HG02571 (cell line): Measurements from ENCODE around the gene CAST.
"Not testable (repeated sequence)": the region's sequence is repeated elsewhere in the genome, so short reads cannot be mapped to it uniquely, and the experiment has no call there.

Source experiments
- ATAC-seq: cut with Tn5 transposase; IDR thresholded peaks from one replicate; pipeline ENCODE4 v1.9.1; 2021; ENCODE audit warnings: mild to moderate bottlenecking, moderate library complexity; ENCODE audit not compliant: unreplicated experiment

CAST gene

GRCh38 chr5:96661855-96662724 lies at the start of gene CAST:
Gene CAST, plus strand, starts transcription at chr5:96662376. Its CDS starts 47 bp downstream, at chr5:96662423.
- peak; percentile 64 for ATAC-seq

- ATAC-seq = no peak
These were observed 48.0 kb upstream of the CAST start for GRCh38 chr5:96614110-96614691.

- ATAC-seq = no peak
These were observed 47.0 kb upstream of the CAST start for GRCh38 chr5:96615223-96615622.

GRCh38 chr5:96616801-96617200 lies 45.4 kb upstream of the CAST start:
- ATAC-seq = no peak

GRCh38 chr5:96618311-96619016 lies 43.7 kb upstream of the CAST start:
- not testable (repeated sequence) for ATAC-seq

GRCh38 chr5:96619946-96620345 lies 42.2 kb upstream of the CAST start:
- no peak for ATAC-seq

- ATAC-seq = no peak
These were observed 37.6 kb upstream of the CAST start for GRCh38 chr5:96624596-96624995.

- no peak for ATAC-seq
These were observed 36.8 kb upstream of the CAST start for GRCh38 chr5:96625365-96625764.

- ATAC-seq = no peak
These were observed 35.2 kb upstream of the CAST start for GRCh38 chr5:96626956-96627355.

- ATAC-seq = no peak
These were observed 34.3 kb upstream of the CAST start for GRCh38 chr5:96627792-96628398.

- ATAC-seq = no peak
These were observed 33.8 kb upstream of the CAST start for GRCh38 chr5:96628406-96628805.

GRCh38 chr5:96629774-96630173 lies 32.4 kb upstream of the CAST start:
- no peak for ATAC-seq

GRCh38 chr5:96633820-96634219 lies 28.4 kb upstream of the CAST start:
- ATAC-seq = no peak

- no peak for ATAC-seq
These were observed 27.3 kb upstream of the CAST start for GRCh38 chr5:96634881-96635280.

GRCh38 chr5:96636046-96636445 lies 26.1 kb upstream of the CAST start:
- no peak for ATAC-seq

- ATAC-seq = no peak
These were observed 25.6 kb upstream of the CAST start for GRCh38 chr5:96636594-96636993.

- no peak for ATAC-seq
These were observed 25.0 kb upstream of the CAST start for GRCh38 chr5:96637196-96637595.

GRCh38 chr5:96638561-96638960 lies 23.6 kb upstream of the CAST start:
- no peak for ATAC-seq

- ATAC-seq = no peak
These were observed 21.5 kb upstream of the CAST start for GRCh38 chr5:96640696-96641095.

- ATAC-seq = no peak
These were observed 20.6 kb upstream of the CAST start for GRCh38 chr5:96641368-96642280.
